K562 (cell line): Measurements from ENCODE around the gene GPR68.

Experiments used
- CBFB ChIP-seq: sonication (generic); formaldehyde crosslinking; IDR thresholded peaks from 2 replicates; pipeline ENCODE4 v1.4.0; 2020; ENCODE audit warnings: mild to moderate bottlenecking, missing genetic modification reagents
- CHD2 ChIP-seq: IDR thresholded peaks from 2 replicates; pipeline ENCODE4 v1.6.1; 2011; ENCODE audit warnings: low read depth, low read length
- CREB1 ChIP-seq, 2 experiments: sonication (generic) in 1 of 2; formaldehyde crosslinking in 1 of 2; IDR thresholded peaks; 2 replicates each; pipeline versions ENCODE4 v1.6.1 to v1.8.0; 2012 to 2022; ENCODE audit warnings: inconsistent platforms in 1 of 2, mild to moderate bottlenecking in 1 of 2, missing genetic modification reagents in 1 of 2, moderate library complexity in 1 of 2
- CTCF ChIP-seq, 3 experiments: IDR thresholded peaks in 2 of 3; conservative IDR thresholded peaks in 1 of 3; 2 replicates each; pipeline ENCODE4 v1.5.1; 2011 to 2012; ENCODE audit warnings: low read length in 3 of 3, mild to moderate bottlenecking in 3 of 3, control low read depth in 2 of 3, improper control_type of control experiment in 1 of 3, inconsistent platforms in 1 of 3, low read depth in 1 of 3, mixed read lengths in 1 of 3, moderate library complexity in 1 of 3; ENCODE audit not compliant: insufficient read depth in 2 of 3
- DIDO1 ChIP-seq: fragments of 450-650 bp; IDR thresholded peaks from 2 replicates; pipeline ENCODE4 v1.6.1; 2016; ENCODE audit warnings: low read depth, missing biosample characterization, missing genetic modification characterization
- EZH2 ChIP-seq: IDR thresholded peaks from 2 replicates; pipeline ENCODE4 v1.6.1; 2012; ENCODE audit warnings: low read depth, mild to moderate bottlenecking, inconsistent platforms, low read length, borderline replicate concordance
- HDAC2 ChIP-seq: fragments of 450-650 bp; IDR thresholded peaks from 2 replicates; pipeline ENCODE4 v1.6.1; 2016; ENCODE audit warnings: mild to moderate bottlenecking
- MAFF ChIP-seq: IDR thresholded peaks from 2 replicates; pipeline ENCODE4 v1.6.1; 2012; ENCODE audit warnings: low read length, improper control_type of control experiment
- MAZ ChIP-seq, 2 experiments: fragments of 450-650 bp in 1 of 2; sonication (generic) in 1 of 2; formaldehyde crosslinking; IDR thresholded peaks in 1 of 2; conservative IDR thresholded peaks in 1 of 2; 2 replicates each; pipeline versions ENCODE4 v1.4.0 to v1.5.0; 2020; ENCODE audit warnings: mild to moderate bottlenecking in 1 of 2, missing genetic modification reagents in 1 of 2
- ZFP30 ChIP-seq: fragments of 250-450 bp; sonication (Bioruptor Pico); IDR thresholded peaks from 2 replicates; pipeline ENCODE4 v1.8.0; 2022; ENCODE audit warnings: moderate library complexity, mild to moderate bottlenecking, inconsistent platforms, borderline replicate concordance
- ZNF445 ChIP-seq: fragments of 250-450 bp; sonication (Bioruptor Pico); IDR thresholded peaks from 2 replicates; pipeline ENCODE4 v1.4.0; 2020; ENCODE audit warnings: low read depth, mild to moderate bottlenecking, moderate library complexity

DNA sequence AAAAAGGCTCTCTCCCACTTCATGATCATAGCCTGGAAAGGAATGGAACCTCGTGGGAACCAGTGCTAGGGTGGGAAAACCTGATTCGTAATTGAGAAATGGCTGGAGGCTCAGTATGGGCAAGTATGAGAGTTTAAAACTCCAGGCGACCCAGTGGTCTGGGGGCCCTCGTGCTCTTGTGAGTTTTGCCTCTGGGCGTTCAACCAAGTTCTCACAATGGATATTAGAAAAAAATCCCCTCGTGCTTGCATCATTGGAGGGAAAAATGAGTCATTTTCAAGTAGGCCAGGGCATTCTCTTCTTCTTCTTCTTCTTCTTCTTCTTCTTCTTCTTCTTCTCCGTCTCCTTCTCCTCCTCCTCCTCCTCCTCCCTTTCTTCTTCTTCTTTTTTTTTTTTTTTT is 39.0 kb downstream of the GPR68 start:
- no peak for TF ChIP-seq CREB1 (IDR thresholded peaks at IDR 0.05)
- TF ChIP-seq CREB1 (CRISPR knock-in tag; IDR thresholded peaks at IDR 0.05), result no peak
- no peak for TF ChIP-seq EZH2
- no peak for TF ChIP-seq HDAC2
- TF ChIP-seq ZNF445 (CRISPR knock-in tag), result no peak
- TF ChIP-seq CHD2, result no peak
- no peak for TF ChIP-seq MAZ (CRISPR knock-in tag; conservative IDR thresholded peaks at IDR 0.05 in 1 of 2, IDR thresholded peaks at IDR 0.05 in 1 of 2)
- TF ChIP-seq CBFB (CRISPR knock-in tag), result no peak
- TF ChIP-seq CTCF (IDR thresholded peaks at IDR 0.05 in 2 of 3, conservative IDR thresholded peaks at IDR 0.05 in 1 of 3; ENCODE audit: insufficient read depth in 2 of 3, low read depth in 1 of 3, low read length in 3 of 3), result no peak
- no peak for TF ChIP-seq DIDO1
- TF ChIP-seq ZFP30, result no peak
- no peak for TF ChIP-seq MAFF
